ENCODE measurements around the gene ESX1. TPM values are rescaled to one million over a fixed set of nuclear protein-coding genes. Genes with fewer than 3 reads are reported as not detected.
"Not testable (repeated sequence)": the region's sequence is repeated elsewhere in the genome, so short reads cannot be mapped to it uniquely, and the experiment has no call there.

Gene ESX1
- total RNA-seq, 1 donor from 2014 or later = not detected

DNA sequence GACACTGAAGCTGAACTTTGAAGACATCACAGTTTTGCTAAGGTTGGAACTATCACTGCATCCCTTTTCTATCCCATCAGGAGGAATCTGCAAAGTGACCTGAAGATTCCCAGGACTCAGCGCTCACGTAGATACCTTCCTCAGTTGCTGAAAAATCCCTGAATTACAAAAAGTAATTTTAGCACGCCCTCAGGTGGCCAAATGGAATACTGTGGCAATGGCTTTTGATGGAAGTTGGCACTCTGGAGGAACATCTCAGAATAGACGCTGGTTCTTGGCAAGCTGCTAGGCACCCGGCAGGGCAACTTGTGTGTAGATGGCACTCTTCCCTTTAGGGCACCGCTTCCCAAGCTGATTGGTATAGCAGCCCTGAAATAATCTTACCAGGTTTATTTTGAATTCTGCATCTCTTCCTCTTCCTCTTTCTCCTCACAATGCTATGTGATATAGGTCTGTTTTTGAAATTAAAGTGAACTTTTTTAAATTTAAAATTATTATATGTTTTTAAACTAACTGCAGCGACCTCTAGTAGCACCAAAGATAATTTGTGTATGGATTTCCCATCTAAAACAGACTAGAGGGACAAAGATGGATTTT lies 16.3 kb upstream of the ESX1 start:
- H3K27me3 ChIP-seq = no peaks in the 10 kb centered on the region
- TF ChIP-seq, protein P1, sequence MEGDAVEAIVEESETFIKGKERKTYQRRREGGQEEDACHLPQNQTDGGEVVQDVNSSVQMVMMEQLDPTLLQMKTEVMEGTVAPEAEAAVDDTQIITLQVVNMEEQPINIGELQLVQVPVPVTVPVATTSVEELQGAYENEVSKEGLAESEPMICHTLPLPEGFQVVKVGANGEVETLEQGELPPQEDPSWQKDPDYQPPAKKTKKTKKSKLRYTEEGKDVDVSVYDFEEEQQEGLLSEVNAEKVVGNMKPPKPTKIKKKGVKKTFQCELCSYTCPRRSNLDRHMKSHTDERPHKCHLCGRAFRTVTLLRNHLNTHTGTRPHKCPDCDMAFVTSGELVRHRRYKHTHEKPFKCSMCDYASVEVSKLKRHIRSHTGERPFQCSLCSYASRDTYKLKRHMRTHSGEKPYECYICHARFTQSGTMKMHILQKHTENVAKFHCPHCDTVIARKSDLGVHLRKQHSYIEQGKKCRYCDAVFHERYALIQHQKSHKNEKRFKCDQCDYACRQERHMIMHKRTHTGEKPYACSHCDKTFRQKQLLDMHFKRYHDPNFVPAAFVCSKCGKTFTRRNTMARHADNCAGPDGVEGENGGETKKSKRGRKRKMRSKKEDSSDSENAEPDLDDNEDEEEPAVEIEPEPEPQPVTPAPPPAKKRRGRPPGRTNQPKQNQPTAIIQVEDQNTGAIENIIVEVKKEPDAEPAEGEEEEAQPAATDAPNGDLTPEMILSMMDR (IDR thresholded peaks at IDR 0.05) = peak in 1 of 3 experiments; percentile 24
- no peak for TF ChIP-seq POLR2A (IDR thresholded peaks at IDR 0.05)
- H3K9me3 ChIP-seq = no peaks in the 10 kb centered on the region
- H3K4me1 ChIP-seq = no peaks in the 10 kb centered on the region
- H3K4me3 ChIP-seq = no peak overlapping the region
- H3K36me3 ChIP-seq = no peaks in the 10 kb centered on the region
- DNase-seq (ENCODE audit: extremely low spot score in 2 of 2) = no peak
- intact Hi-C loops (cut with DNase I) = no loop called here
- no peak overlapping the region for H3K27ac ChIP-seq

DNA sequence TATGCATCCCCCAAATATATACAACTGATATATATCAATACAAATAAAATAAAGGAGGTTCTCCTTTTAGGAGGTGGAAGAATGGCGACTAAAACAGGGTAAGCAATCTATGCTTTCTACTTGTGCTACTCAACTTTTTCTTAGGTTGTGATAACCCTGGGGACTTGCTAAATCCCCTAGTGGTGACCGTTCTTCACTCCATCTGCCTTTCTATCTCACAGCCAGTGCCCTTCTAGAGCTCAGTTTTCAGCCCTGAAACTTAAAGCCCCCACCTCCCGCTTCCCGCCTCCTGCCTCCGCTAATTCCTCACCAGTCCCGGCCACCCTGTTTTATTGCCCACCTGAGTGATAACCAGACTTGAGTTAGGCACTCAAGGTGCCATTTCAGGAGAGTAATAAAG lies 15.5 kb upstream of the ESX1 start:
- peak in 1 of 2 donors; percentile 62 for DNase-seq (ENCODE audit: extremely low spot score in 2 of 2)
- intact Hi-C loops (cut with DNase I) = no loop called here
- Histone ChIP-seq H3K9me3 (no peaks in the 10 kb centered on the region), H3K27me3 (no peaks in the 10 kb centered on the region), H3K27ac (no peak overlapping the region), H3K4me1 (no peaks in the 10 kb centered on the region), H3K36me3 (no peaks in the 10 kb centered on the region), H3K4me3 (no peak overlapping the region)
- TF ChIP-seq, protein P1 (IDR thresholded peaks at IDR 0.05) = no peak
- TF ChIP-seq POLR2AphosphoS5 (IDR thresholded peaks at IDR 0.05; ENCODE audit: insufficient read depth in 1 of 2, low read depth in 1 of 2) (no peak), POLR2A (IDR thresholded peaks at IDR 0.05) (no peak)

DNA sequence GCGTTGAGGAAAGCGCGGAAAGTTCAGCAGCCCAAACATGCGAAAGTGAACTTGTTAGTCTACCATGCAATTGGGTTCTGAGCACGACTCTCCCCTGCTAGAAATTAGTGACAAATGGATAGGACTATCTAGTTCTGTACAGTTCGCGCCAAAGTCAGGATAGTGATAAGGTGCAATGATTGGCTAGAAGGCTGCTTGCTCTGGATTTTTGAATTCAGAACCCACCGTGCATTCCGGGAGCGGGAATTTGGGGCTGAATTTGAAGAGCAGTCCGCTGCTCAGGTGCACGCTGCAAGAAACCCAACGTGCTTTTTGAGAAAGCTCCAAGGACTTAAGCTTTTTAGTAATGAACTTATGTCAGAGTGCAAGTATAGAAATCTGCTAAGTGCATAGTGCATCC lies 732 bp upstream of the ESX1 start:
- Histone ChIP-seq H3K36me3 (no peaks in the 10 kb centered on the region), H3K27ac (no peak overlapping the region), H3K27me3 (no peaks in the 10 kb centered on the region), H3K9me3 (no peaks in the 10 kb centered on the region), H3K4me3 (no peak overlapping the region), H3K4me1 (peaks cover 13% of the 10 kb centered on the region)
- TF ChIP-seq POLR2AphosphoS5 (IDR thresholded peaks at IDR 0.05; ENCODE audit: insufficient read depth in 1 of 2, low read depth in 1 of 2) (no peak), POLR2A (IDR thresholded peaks at IDR 0.05) (no peak)
- TF ChIP-seq, protein P1 (IDR thresholded peaks at IDR 0.05) = no peak
- peak; percentile 14 to 44 for DNase-seq (ENCODE audit: extremely low spot score in 2 of 2)
- intact Hi-C loops (cut with DNase I) = no loop called here

DNA sequence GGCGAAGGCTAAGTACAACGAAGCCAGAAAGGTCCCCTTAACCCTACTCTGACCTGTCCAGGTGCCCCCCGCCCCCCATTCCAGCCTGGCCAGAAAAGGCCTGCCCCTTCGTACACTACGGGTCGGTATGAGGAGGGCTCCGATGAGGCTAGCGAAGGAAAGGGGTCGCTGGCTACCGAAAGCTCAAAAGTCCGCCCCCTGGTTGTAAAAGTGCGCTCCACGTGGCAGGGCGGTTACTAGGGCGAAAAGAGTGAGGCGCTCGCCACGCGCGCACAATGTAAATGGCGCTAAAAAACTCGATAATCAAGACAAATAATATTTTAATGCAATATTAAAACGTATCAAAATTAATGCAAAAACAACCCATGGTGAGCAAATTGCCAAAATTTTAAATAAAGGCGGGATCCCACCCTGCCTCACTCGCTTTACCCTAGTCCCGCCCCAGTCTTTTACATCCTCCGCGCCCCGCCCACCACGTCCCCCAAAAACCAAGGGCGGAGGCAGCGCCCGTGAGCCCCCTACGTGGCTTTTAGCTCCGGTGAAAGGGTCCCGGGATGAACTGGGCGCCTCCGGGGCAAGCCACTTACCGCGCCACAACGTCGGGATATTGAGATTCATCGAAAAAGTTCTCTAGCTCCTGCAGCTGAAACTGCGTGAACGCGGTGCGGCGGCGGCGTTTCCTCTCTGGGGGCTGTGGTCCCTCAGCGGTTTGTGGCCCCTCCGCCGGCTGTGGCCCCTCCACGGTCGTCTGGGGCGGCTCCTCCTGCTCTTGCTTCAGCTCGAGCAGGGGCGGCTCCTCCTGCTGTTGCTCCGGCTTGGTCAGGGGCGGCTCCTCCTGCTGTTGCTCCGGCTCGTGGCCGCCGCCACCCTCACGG lies 929 bp downstream of the ESX1 start:
- peaks cover 13% of the 10 kb centered on the region for H3K4me1 ChIP-seq
- intact Hi-C loops (cut with DNase I) = no loop called here
- no peaks in the 10 kb centered on the region for H3K36me3 ChIP-seq
- H3K27ac ChIP-seq = no peak overlapping the region
- H3K9me3 ChIP-seq = no peaks in the 10 kb centered on the region
- TF ChIP-seq POLR2A (IDR thresholded peaks at IDR 0.05) = no peak
- TF ChIP-seq POLR2AphosphoS5 (IDR thresholded peaks at IDR 0.05; ENCODE audit: insufficient read depth in 1 of 2, low read depth in 1 of 2) = no peak
- TF ChIP-seq, protein P1 (IDR thresholded peaks at IDR 0.05) = no peak
- peak; percentile 49 to 74 for DNase-seq (ENCODE audit: extremely low spot score in 2 of 2)
- H3K4me3 ChIP-seq = no peak overlapping the region
- H3K27me3 ChIP-seq = no peaks in the 10 kb centered on the region

DNA sequence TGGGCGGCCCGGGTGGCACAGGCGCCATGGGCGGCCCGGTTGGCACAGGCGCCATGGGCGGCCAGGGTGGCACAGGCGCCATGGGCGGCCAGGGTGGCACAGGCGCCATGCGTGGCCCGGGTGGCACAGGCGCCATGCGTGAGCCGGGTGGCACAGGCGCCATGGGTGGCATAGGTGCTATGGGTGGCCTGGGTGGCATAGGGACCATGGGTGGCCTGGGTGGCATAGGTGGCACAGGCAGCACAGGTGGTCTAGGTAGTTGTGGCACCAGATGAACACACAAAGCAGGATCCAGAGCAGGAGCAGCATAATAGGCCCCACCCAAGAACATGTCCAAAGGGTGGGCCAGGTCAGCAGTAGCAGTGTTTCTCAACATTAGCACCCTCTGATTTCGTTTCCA lies 4.3 kb downstream of the ESX1 start:
- Histone ChIP-seq H3K36me3 (no peaks in the 10 kb centered on the region), H3K9me3 (no peaks in the 10 kb centered on the region), H3K27me3 (no peaks in the 10 kb centered on the region), H3K4me1 (peaks cover 13% of the 10 kb centered on the region), H3K4me3 (no peak overlapping the region), H3K27ac (no peak overlapping the region)
- TF ChIP-seq, protein P1 (IDR thresholded peaks at IDR 0.05) = no peak
- TF ChIP-seq POLR2AphosphoS5 (IDR thresholded peaks at IDR 0.05; ENCODE audit: insufficient read depth in 1 of 2, low read depth in 1 of 2) (no peak), POLR2A (IDR thresholded peaks at IDR 0.05) (no peak)
- no peak for DNase-seq (ENCODE audit: extremely low spot score in 2 of 2)
- intact Hi-C loops (cut with DNase I) = no loop called here

DNA sequence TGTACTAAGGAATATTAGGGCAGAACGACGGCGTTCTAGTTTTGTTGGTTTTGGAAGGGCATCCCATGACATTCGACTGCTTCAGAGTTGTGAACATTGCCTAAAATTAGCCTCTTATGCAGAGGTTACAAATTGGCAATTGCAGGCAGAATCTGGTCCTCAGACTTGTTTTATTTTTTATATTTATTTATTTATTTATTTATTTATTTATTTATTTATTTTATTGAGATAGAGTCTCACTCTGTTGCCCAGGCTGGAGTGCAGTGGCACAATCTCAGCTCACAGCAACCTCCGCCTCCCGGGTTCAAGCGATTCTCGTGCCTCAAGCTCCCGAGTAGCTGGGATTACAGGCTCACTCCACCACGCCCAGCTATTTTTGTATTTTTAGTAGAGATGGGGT lies 24.7 kb downstream of the ESX1 start:
- H3K36me3 ChIP-seq; H3K27me3 ChIP-seq; H3K27ac ChIP-seq; intact Hi-C loops (cut with DNase I); H3K4me3 ChIP-seq; H3K4me1 ChIP-seq; H3K9me3 ChIP-seq; DNase-seq (ENCODE audit: extremely low spot score in 2 of 2): not testable (repeated sequence)
